Lung (tissue), 12 donors: ENCODE measurements around the gene HOXA4. TPM values are rescaled to one million over a fixed set of nuclear protein-coding genes. Genes with fewer than 3 reads are reported as not detected.

ENCODE experiments used
- ATAC-seq: fragments of 200-7000 bp; cut with Tn5 transposase; one replicate; pipeline ENCODE4 v1.9.1; 2020; ENCODE audit warnings: moderate number of reproducible peaks; ENCODE audit not compliant: insufficient read depth, low FRiP score
- DNase-seq, 3 donors: peaks; one replicate each; pipeline ENCODE4 v3.0.0-alpha.2; 2013 to 2017
- H3K27ac ChIP-seq, 2 donors: one replicate each; pipeline ENCODE4 v1.5.1; 2013; ENCODE audit warnings: mild to moderate bottlenecking in 2 of 2, moderate library complexity in 2 of 2, control low read depth in 1 of 2, inconsistent platforms in 1 of 2, low read depth in 1 of 2, low read length in 1 of 2
- H3K27me3 ChIP-seq, 3 donors: one replicate each; pipeline ENCODE4 v1.5.1; 2013; ENCODE audit warnings: low read length in 2 of 3; ENCODE audit not compliant: control insufficient read depth in 3 of 3, insufficient read depth in 3 of 3
- H3K36me3 ChIP-seq, 4 donors: one replicate each; pipeline ENCODE4 v1.5.1; 2013; ENCODE audit warnings: low read length in 4 of 4, mild to moderate bottlenecking in 1 of 4, moderate library complexity in 1 of 4; ENCODE audit not compliant: control insufficient read depth in 4 of 4, insufficient read depth in 4 of 4
- H3K4me1 ChIP-seq, 5 donors: one replicate each; pipeline ENCODE4 v1.5.1; 2013; ENCODE audit warnings: low read length in 5 of 5, mild to moderate bottlenecking in 2 of 5, moderate library complexity in 1 of 5; ENCODE audit not compliant: control insufficient read depth in 5 of 5, insufficient read depth in 5 of 5
- H3K4me3 ChIP-seq: one replicate; pipeline ENCODE4 v1.5.1; 2013; ENCODE audit warnings: mild to moderate bottlenecking, control low read depth, moderate library complexity
- H3K9ac ChIP-seq, 2 donors: one replicate each; pipeline ENCODE4 v1.5.1; 2013; ENCODE audit warnings: low read length in 2 of 2, control low read depth in 1 of 2; ENCODE audit not compliant: insufficient read depth in 1 of 2
- H3K9me3 ChIP-seq, 4 donors: one replicate each; pipeline ENCODE4 v1.5.1; 2013; ENCODE audit warnings: low read length in 3 of 4, mild to moderate bottlenecking in 1 of 4, moderate library complexity in 1 of 4; ENCODE audit not compliant: control insufficient read depth in 4 of 4, insufficient read depth in 3 of 4
- WGBS, 2 donors: extraction: QIAGEN DNeasy Blood & Tissue Kit; methylation state at CpG; one replicate each; pipeline ENCODE4 v1.1.7; 2013; 5-methylcytosine and 5-hydroxymethylcytosine counted together
- polyA plus RNA-seq, 2 donors: library from polyadenylated mRNA; stranded (reverse); fragments of 200-250 nt; gene quantifications; one replicate each; pipeline ENCODE4 v1.2.1, GENCODE V29; 2013
- total RNA-seq, 2 donors: library from RNA; depleted of rRNA in 1 of 2; stranded (reverse); fragments of >200 nt in 1 of 2; gene quantifications; one replicate each; pipeline ENCODE4 v1.2.1, GENCODE V29; 2014 to 2021
- TF ChIP-seq, protein P1 (sequence below): IDR thresholded peaks from 2 replicates; pipeline ENCODE4 v1.5.1; 2012; ENCODE audit warnings: mild to moderate bottlenecking; ENCODE audit errors: control extremely low read depth, extremely low read depth
- donor health status: control.
- donor health status: control.
- donor health status: Bipolar disorder and iron deficiency.
- donor health status: healthy.
- donor health status: DM: yes; HTN: yes; CAD: no.

HOXA4 gene
- total and polyA plus RNA-seq, 4 donors, result 2.7 to 6.0 (median 4.1) TPM

- Histone ChIP-seq H3K4me3 (no peak overlapping the region), H3K27me3 (peaks cover 3 to 95% (median 81%) of the 10 kb centered on the region in 3 donors), H3K27ac (no peak overlapping the region), H3K36me3 (no peaks in the 10 kb centered on the region), H3K9me3 (peaks cover 0 to 1% (median 0%) of the 10 kb centered on the region in 4 donors), H3K9ac (peak overlapping the region in 1 of 2 donors; percentile 42), H3K4me1 (peaks cover 0 to 21% (median 4%) of the 10 kb centered on the region in 5 donors)
- whole genome bisulfite sequencing, 2 donors, result 30 to 56% methylated on average over 24 of the region's 24 CpGs
- ATAC-seq (no peak), DNase-seq (no peak)
- TF ChIP-seq, protein P1, sequence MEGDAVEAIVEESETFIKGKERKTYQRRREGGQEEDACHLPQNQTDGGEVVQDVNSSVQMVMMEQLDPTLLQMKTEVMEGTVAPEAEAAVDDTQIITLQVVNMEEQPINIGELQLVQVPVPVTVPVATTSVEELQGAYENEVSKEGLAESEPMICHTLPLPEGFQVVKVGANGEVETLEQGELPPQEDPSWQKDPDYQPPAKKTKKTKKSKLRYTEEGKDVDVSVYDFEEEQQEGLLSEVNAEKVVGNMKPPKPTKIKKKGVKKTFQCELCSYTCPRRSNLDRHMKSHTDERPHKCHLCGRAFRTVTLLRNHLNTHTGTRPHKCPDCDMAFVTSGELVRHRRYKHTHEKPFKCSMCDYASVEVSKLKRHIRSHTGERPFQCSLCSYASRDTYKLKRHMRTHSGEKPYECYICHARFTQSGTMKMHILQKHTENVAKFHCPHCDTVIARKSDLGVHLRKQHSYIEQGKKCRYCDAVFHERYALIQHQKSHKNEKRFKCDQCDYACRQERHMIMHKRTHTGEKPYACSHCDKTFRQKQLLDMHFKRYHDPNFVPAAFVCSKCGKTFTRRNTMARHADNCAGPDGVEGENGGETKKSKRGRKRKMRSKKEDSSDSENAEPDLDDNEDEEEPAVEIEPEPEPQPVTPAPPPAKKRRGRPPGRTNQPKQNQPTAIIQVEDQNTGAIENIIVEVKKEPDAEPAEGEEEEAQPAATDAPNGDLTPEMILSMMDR, result no peak
These were observed 32.9 kb upstream of the HOXA4 start for GRCh38 chr7:27163288-27164044.

DNA sequence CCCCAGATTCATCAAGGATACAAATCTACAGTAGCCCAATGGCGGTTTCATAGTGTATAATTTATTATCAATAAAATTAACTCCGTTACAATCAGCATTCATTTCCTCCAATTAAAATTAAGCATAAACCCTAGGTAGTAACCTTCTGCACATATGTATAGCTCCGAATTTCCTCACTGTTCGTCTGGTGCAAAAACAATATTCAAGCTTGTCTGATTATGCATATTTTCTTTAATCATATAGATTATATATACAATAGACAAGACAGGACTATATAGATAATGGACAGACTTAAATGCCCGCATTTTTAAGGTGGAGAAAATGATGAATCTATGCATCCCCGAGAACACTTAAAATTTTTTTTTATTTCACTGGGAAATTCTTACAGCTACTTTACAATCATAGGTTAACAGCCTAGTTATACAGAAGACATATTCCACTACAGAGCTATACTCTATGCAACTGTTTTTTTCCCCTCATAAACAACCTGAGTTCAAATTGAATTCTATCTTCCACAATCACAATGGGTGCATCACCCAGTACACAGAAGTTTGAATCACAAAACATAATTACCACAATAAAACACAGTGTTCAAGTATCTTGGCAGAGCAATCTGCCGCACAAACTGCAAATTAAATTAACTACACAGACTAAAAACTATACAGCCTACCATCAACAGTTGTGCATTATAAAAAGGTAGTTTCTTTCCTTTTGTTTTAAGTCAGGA, 32.2 kb upstream of the HOXA4 start:
- no peak for ATAC-seq
- TF ChIP-seq, protein P1, result no peak
- H3K27me3 ChIP-seq, result peaks cover 3 to 94% (median 81%) of the 10 kb centered on the region in 3 donors
- WGBS, 2 donors, result 48 to 61% methylated on average over 7 of the region's 7 CpGs
- H3K4me1 ChIP-seq, result peaks cover 0 to 21% (median 5%) of the 10 kb centered on the region in 5 donors
- DNase-seq, result no peak
- no peak overlapping the region for H3K4me3 ChIP-seq
- H3K9ac ChIP-seq, result no peak overlapping the region
- no peak overlapping the region for H3K27ac ChIP-seq
- no peaks in the 10 kb centered on the region for H3K9me3 ChIP-seq
- H3K36me3 ChIP-seq, result no peaks in the 10 kb centered on the region

DNA sequence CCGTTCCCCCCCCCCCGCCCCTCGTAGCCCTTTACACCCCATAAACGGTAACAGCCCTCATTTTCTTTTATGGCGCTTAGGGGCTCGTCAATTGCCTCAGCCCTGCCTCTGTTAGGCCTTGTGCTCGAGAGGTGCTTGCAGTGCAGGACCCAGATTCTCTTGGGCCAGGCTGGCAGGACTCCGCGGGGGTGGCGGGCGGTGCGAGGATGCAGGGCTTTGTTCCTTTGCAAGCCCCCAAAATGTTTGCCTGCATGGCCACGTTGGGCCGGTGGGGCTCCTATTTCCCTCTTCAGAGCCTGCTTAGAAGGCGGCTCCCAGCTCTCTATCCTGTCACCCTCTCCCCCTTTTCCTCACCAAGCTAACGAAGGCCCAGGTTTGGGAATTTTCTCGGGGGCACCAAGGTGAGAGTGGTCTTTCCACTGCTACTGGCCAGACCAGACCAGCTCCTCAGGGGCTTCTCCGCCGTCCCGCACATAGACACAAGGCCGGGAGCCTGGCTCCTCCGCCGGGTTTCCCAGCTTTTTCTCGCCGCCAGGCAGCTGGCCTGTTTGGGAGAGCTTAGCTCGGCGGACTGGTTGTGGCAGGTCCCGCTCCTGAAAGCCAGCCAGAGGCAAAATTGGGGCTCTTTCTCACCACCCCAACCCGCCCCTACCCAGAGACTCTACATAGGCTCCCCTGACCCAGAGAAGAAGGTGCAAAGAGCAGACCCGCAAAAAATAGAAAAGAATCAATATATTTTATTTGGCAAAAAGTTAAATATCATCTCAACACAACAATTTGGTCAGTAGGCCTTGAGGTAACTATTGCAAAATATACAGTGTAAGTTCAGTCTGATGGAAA, 31.4 kb upstream of the HOXA4 start:
- peaks cover 0 to 24% (median 5%) of the 10 kb centered on the region in 5 donors for H3K4me1 ChIP-seq
- H3K27ac ChIP-seq, result no peak overlapping the region
- ATAC-seq (no peak), DNase-seq (no peak)
- H3K4me3 ChIP-seq, result no peak overlapping the region
- TF ChIP-seq, protein P1, result no peak
- H3K9me3 ChIP-seq, result no peaks in the 10 kb centered on the region
- H3K9ac ChIP-seq, result no peak overlapping the region
- no peaks in the 10 kb centered on the region for H3K36me3 ChIP-seq
- peaks cover 3 to 94% (median 81%) of the 10 kb centered on the region in 3 donors for H3K27me3 ChIP-seq
- WGBS, 2 donors, result 37 to 43% methylated on average over 27 to 30 of the region's 30 CpGs
